NB4 (cell line): ENCODE results near the gene CARMIL1.

Source experiments
- DNase-seq: peaks from one replicate; pipeline ENCODE4 v3.0.0; 2010; ENCODE audit warnings: low read depth
- H3K4me3 ChIP-seq: one replicate; pipeline ENCODE4 v1.5.1; 2011; ENCODE audit warnings: mild to moderate bottlenecking, low read depth, low read length, moderate library complexity
- MYC ChIP-seq: IDR thresholded peaks from 2 replicates; pipeline ENCODE4 v1.6.1; 2011; ENCODE audit warnings: low read depth, low read length
- POLR2A ChIP-seq: IDR thresholded peaks from 2 replicates; pipeline ENCODE4 v1.6.1; 2011; ENCODE audit warnings: mild to moderate bottlenecking; ENCODE audit not compliant: insufficient read length; ENCODE audit errors: extremely low read depth
- TF ChIP-seq, protein P1 (sequence below): IDR thresholded peaks from one replicate; pipeline ENCODE4 v1.5.1; 2012; ENCODE audit warnings: low read depth, low read length
- TF ChIP-seq, protein P2 (sequence below): IDR thresholded peaks from 2 replicates; pipeline ENCODE4 v1.6.1; 2011; ENCODE audit warnings: low read depth, low read length

Gene CARMIL1

DNA sequence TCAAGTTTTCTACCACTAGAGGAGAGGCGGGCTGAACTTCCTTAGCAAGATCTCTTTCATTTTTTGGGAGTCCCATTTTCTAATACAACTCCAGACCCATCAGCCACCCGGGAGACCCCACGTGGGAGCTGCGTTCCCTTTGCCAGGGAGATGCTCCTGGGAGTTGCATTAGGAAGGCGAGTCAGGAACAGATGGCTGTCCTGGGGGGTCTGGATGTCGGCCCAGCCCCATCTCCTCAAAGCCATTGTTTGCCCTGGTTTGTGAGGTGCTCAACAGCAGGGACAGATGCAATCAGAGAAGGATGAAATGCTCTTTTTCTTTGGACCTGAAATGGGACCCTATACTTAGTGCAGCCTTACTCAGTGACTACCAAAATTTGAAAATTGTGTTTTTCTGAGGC is 39.4 kb downstream of the CARMIL1 start:
- no peak for DNase-seq
- no peak overlapping the region for H3K4me3 ChIP-seq
- TF ChIP-seq, protein P1, sequence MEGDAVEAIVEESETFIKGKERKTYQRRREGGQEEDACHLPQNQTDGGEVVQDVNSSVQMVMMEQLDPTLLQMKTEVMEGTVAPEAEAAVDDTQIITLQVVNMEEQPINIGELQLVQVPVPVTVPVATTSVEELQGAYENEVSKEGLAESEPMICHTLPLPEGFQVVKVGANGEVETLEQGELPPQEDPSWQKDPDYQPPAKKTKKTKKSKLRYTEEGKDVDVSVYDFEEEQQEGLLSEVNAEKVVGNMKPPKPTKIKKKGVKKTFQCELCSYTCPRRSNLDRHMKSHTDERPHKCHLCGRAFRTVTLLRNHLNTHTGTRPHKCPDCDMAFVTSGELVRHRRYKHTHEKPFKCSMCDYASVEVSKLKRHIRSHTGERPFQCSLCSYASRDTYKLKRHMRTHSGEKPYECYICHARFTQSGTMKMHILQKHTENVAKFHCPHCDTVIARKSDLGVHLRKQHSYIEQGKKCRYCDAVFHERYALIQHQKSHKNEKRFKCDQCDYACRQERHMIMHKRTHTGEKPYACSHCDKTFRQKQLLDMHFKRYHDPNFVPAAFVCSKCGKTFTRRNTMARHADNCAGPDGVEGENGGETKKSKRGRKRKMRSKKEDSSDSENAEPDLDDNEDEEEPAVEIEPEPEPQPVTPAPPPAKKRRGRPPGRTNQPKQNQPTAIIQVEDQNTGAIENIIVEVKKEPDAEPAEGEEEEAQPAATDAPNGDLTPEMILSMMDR, result no peak
- TF ChIP-seq POLR2A (no peak), MYC (no peak)
- TF ChIP-seq, protein P2, sequence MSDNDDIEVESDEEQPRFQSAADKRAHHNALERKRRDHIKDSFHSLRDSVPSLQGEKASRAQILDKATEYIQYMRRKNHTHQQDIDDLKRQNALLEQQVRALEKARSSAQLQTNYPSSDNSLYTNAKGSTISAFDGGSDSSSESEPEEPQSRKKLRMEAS, result no peak

DNA sequence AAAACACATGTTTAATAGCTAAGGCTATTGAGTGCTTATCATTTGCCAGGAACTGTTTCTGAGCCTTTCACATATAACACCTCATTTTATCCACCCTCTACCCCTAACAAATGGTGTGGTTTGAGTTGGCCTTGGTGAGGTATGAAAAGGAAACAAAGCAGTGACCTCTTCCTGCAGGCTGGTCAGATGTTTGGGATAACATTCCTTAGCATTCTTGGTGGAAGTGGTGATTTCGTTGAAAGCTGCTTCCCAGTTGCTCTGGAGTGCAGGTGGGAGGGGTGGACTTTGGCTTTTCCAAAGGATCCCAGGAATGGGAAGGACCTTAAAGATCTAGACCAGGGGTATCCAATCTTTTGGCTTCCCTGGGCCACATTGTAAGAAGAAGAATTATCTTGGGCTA is 41.3 kb downstream of the CARMIL1 start:
- no peak overlapping the region for H3K4me3 ChIP-seq
- DNase-seq, result no peak
- TF ChIP-seq POLR2A (no peak), MYC (no peak)
- TF ChIP-seq, protein P1, result no peak
- TF ChIP-seq, protein P2, result no peak

DNA sequence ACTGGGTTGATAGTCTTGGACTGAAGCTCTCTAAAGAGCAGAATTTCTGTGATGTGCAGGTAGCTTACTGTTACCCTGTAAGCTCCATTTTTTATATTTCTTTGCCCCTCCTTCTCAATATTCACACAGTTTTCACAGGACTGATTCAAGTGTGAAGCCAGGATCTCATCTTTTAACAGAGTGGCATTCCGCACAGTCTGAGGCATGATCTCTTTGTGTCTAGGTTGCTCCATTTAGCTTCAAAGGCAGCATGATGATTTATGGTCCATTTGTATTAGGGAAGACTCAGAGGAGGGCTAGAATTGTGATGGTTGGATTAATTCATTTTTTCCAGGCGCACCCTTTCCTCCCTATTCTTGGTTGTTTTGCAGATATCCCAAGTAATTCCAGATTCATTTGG is 43.5 kb downstream of the CARMIL1 start:
- no peak for DNase-seq
- no peak overlapping the region for H3K4me3 ChIP-seq
- TF ChIP-seq, protein P1, result no peak

DNA sequence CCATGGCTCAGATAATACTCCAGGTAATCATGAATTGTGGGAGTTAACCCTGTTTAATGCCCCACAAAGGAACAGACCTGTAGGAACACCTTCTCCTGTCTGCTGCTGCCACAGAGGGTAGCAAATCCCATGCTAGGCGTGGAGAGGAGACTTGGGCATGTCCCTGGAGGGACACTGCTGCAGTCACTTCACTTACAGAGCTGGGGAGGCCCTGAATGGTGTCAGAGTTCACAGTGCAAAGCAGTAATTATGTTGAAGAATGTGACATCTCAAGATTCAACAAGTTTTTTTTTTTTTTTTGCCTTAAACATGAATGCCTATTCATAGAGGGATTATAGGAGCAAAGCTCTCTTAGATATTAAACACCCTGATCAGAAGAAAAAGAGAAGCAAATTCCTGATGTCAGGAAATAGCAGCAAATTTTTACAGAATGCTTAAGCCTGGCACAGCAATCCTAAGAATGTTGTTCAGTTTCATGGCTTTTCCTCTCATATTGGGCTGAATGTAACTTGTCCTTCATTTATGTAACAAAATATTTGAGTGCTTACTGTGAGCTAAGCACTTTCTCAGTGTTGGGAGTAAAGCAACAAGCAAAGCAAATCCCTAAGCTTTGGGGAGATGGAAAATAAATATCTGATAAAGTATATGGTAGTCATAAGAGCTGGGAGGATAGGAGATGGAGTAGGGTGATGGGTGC is 45.0 kb downstream of the CARMIL1 start:
- no peak for DNase-seq
- TF ChIP-seq POLR2A (no peak), MYC (no peak)
- TF ChIP-seq, protein P1, result no peak
- TF ChIP-seq, protein P2, result no peak
- H3K4me3 ChIP-seq, result no peak overlapping the region

DNA sequence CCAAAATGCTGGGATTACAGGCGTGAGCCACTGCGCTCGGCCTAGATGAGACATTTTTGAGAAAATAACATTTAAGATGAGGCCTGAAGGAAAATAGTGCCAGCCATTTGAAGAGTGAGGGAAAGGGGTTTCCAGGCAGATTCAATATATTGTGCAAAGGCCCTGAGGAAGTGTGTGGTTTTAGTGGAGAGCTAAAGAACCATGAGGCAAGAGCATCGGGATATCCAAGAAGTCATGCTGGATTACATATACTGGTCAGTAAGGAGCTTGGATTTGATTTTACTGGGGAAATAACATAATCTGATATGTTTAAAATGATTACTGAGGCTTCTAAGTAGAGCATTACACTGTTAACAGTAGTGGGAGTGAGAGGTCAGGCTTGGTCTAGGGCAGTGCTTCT is 47.0 kb downstream of the CARMIL1 start:
- DNase-seq, result no peak
- no peak overlapping the region for H3K4me3 ChIP-seq
- TF ChIP-seq, protein P2, result no peak
- TF ChIP-seq, protein P1, result no peak
- no peak for TF ChIP-seq MYC
- TF ChIP-seq POLR2A, result no peak

DNA sequence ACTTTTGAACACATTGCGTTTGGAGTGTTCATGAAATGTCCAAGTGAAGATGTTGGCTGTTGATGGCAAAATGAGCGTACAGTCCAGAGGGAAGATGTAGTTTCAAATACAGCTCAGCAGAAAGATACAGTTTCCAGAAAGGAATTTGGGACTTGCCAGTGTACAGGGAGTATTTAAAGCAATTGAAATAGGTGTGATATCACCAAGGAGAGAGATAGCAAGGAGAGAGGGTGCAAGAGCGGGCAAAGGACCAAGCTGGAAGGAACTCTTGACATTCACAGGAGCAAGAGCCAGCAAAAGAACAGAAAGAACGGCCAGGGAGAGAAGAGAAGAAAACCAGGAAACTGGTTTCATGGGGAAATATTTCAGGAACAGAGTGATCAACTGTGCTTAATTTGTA is 47.8 kb downstream of the CARMIL1 start:
- no peak overlapping the region for H3K4me3 ChIP-seq
- DNase-seq, result no peak
- no peak for TF ChIP-seq MYC
